HEK293 (cell line): ENCODE results near the gene SLF2.

Source experiments
- GLI2 ChIP-seq: fragments of 450-650 bp; formaldehyde crosslinking; IDR thresholded peaks from 2 replicates; pipeline ENCODE4; 2017; ENCODE audit warnings: missing biosample characterization, missing genetic modification characterization, low read depth, borderline replicate concordance
- HIC1 ChIP-seq: fragments of 450-650 bp; formaldehyde crosslinking; IDR thresholded peaks from 2 replicates; pipeline ENCODE4 v1.5.1; 2016; ENCODE audit warnings: missing biosample characterization, missing genetic modification characterization
- KLF17 ChIP-seq: fragments of 450-650 bp; formaldehyde crosslinking; IDR thresholded peaks from 2 replicates; pipeline ENCODE4 v1.5.1; 2016; ENCODE audit warnings: missing biosample characterization, missing genetic modification characterization
- KLF7 ChIP-seq: fragments of 450-650 bp; formaldehyde crosslinking; IDR thresholded peaks from 2 replicates; pipeline ENCODE4 v1.5.1; 2016; ENCODE audit warnings: missing biosample characterization, missing genetic modification characterization, borderline replicate concordance
- OVOL3 ChIP-seq: fragments of 450-650 bp; formaldehyde crosslinking; IDR thresholded peaks from 2 replicates; pipeline ENCODE4 v1.5.1; 2016; ENCODE audit warnings: missing biosample characterization, missing genetic modification characterization
- REPIN1 ChIP-seq: fragments of 450-650 bp; formaldehyde crosslinking; IDR thresholded peaks from 2 replicates; pipeline ENCODE4 v1.5.1; 2017; ENCODE audit warnings: missing biosample characterization, missing genetic modification characterization, low read depth
- TSHZ1 ChIP-seq: fragments of 450-650 bp; formaldehyde crosslinking; IDR thresholded peaks from 2 replicates; pipeline ENCODE4 v1.5.1; 2016; ENCODE audit warnings: missing biosample characterization, missing genetic modification characterization, borderline replicate concordance
- YY1 ChIP-seq: fragments of 450-650 bp; formaldehyde crosslinking; IDR thresholded peaks from 2 replicates; pipeline ENCODE4 v1.5.1; 2018; ENCODE audit warnings: missing biosample characterization, missing genetic modification characterization
- ZBTB11 ChIP-seq: fragments of 450-650 bp; formaldehyde crosslinking; conservative IDR thresholded peaks from 2 replicates; pipeline ENCODE4 v1.5.1; 2016; ENCODE audit warnings: low read depth, missing biosample characterization, missing genetic modification characterization
- ZBTB21 ChIP-seq: fragments of 450-650 bp; formaldehyde crosslinking; IDR thresholded peaks from 2 replicates; pipeline ENCODE4 v1.5.1; 2017; ENCODE audit warnings: missing biosample characterization, missing genetic modification characterization
- ZFP37 ChIP-seq: fragments of 450-650 bp; formaldehyde crosslinking; IDR thresholded peaks from 2 replicates; pipeline ENCODE4 v1.5.1; 2016; ENCODE audit warnings: missing biosample characterization, missing genetic modification characterization
- ZNF146 ChIP-seq: fragments of 450-650 bp; formaldehyde crosslinking; IDR thresholded peaks from 2 replicates; pipeline ENCODE4 v1.5.1; 2016; ENCODE audit warnings: missing biosample characterization, missing genetic modification characterization
- ZNF175 ChIP-seq: fragments of 450-650 bp; formaldehyde crosslinking; IDR thresholded peaks from 2 replicates; pipeline ENCODE4 v1.5.1; 2016; ENCODE audit warnings: missing biosample characterization, missing genetic modification characterization
- ZNF394 ChIP-seq: fragments of 450-650 bp; formaldehyde crosslinking; IDR thresholded peaks from 2 replicates; pipeline ENCODE4 v1.5.1; 2016; ENCODE audit warnings: missing biosample characterization, missing genetic modification characterization, mild to moderate bottlenecking, moderate library complexity, borderline replicate concordance
- ZNF518A ChIP-seq: fragments of 450-650 bp; formaldehyde crosslinking; conservative IDR thresholded peaks from 2 replicates; pipeline ENCODE4 v1.5.1; 2016; ENCODE audit warnings: low read depth, missing biosample characterization, missing genetic modification characterization
- ZNF558 ChIP-seq: fragments of 450-650 bp; formaldehyde crosslinking; IDR thresholded peaks from 2 replicates; pipeline ENCODE4 v1.5.1; 2016; ENCODE audit warnings: missing biosample characterization, missing genetic modification characterization
- ZNF639 ChIP-seq: fragments of 450-650 bp; formaldehyde crosslinking; IDR thresholded peaks from 2 replicates; pipeline ENCODE4 v1.5.1; 2016; ENCODE audit warnings: missing biosample characterization, missing genetic modification characterization
- ZSCAN23 ChIP-seq: fragments of 450-650 bp; formaldehyde crosslinking; IDR thresholded peaks from 2 replicates; pipeline ENCODE4 v1.5.1; 2016; ENCODE audit warnings: missing biosample characterization, missing genetic modification characterization

Gene SLF2

GRCh38 chr10:100987685-100988049, 74.9 kb downstream of the SLF2 start (continued):
- peak; percentile 79 for TF ChIP-seq ZBTB11
- TF ChIP-seq YY1 (tag by site-specific recombination) = no peak
- TF ChIP-seq REPIN1 (tag by site-specific recombination) = no peak; the same call in 1 of the 2 replicates
- TF ChIP-seq HIC1 (tag by site-specific recombination) = no peak
- 0 out of 2 replicates have a peak, but pooled peaks have one; percentile 5 for TF ChIP-seq ZNF146 (tag by site-specific recombination)
- 0 out of 2 replicates have a peak, but pooled peaks have one; percentile 44 for TF ChIP-seq ZNF639
- peak; percentile 42 for TF ChIP-seq ZNF394
- TF ChIP-seq ZBTB21 (tag by site-specific recombination) = peak; percentile 61
- TF ChIP-seq GLI2 (tag by site-specific recombination) = no peak
- TF ChIP-seq ZNF518A (tag by site-specific recombination) = peak; percentile 68; the same call in 1 of the 2 replicates
- TF ChIP-seq KLF7 (tag by site-specific recombination) = 0 out of 2 replicates have a peak, but pooled peaks have one; percentile 27
- TF ChIP-seq TSHZ1 = no peak
- TF ChIP-seq OVOL3 (tag by site-specific recombination) = no peak
- peak; percentile 46; the same call in 1 of the 2 replicates for TF ChIP-seq ZSCAN23 (tag by site-specific recombination)
- TF ChIP-seq ZFP37 = 0 out of 2 replicates have a peak, but pooled peaks have one; percentile 10
- TF ChIP-seq ZNF175 (tag by site-specific recombination) = no peak
- 0 out of 2 replicates have a peak, but pooled peaks have one; percentile 29 for TF ChIP-seq ZNF558
- 0 out of 2 replicates have a peak, but pooled peaks have one; percentile 12 for TF ChIP-seq KLF17 (tag by site-specific recombination)
